ENCODE results near the gene LGALS9.
"Not testable (repeated sequence)": the region's sequence is repeated elsewhere in the genome, so short reads cannot be mapped to it uniquely, and the experiment has no call there.

LGALS9 gene

DNA sequence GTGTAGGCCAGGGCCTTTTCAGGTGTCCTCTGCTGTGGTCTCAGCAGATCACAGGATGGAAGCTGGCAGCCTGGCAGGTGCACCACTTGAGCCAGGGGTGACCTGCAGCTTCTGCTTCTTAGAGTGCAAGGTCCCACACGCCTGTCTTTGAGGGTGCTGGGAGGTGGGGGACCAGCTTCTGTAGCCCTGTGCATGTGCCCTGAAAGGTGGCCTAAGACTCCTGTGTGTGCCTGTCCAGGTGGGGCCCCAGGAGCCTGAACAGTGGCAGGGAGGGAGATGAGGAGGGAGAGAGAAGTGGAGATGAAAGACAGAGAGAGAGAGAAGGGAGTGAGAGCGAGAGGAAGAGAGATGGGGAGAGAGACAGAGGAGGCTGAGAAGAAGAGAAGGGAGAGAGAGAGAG lies 46.2 kb downstream of the LGALS9 start:
- no peak for DNase-seq

DNA sequence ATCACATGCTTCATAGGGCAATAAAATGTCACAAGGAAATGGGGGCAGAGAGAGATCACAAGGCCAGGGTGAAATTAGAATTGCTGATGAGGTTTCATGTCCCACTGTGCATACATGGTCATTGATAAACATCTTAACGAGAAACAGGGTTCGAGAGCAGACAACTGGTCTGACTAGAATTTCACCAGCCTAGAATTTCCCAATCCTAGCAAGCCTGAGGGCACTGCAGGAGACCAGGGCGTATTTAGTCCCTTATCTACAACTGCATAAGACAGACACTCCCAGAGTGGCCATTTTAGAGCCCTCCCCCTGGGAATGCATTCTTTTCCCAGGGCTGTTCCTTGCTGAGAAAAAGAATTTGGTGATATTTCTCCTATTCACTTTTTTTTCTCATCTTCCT lies 55.3 kb downstream of the LGALS9 start:
- not testable (repeated sequence) for DNase-seq

DNA sequence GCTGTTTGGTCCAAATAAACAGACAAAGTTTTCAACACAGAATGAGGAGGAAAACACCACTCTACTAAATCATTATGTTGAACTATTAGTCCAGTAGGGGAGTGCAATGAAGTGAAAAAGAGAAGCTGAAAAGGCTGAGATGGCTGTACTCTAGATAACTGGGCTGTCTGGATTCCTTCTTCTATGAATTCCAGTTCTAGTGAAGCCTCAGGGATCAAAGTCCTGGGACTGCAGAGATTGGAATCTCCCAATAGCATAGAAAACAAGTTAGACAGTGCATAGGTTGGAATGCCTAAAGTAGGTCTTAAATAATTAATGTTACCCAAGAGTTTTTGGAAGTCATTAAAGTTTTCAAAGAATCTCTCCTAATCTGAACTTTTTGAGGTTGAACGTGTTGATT lies 59.9 kb downstream of the LGALS9 start:
- DNase-seq, result no peak

DNA sequence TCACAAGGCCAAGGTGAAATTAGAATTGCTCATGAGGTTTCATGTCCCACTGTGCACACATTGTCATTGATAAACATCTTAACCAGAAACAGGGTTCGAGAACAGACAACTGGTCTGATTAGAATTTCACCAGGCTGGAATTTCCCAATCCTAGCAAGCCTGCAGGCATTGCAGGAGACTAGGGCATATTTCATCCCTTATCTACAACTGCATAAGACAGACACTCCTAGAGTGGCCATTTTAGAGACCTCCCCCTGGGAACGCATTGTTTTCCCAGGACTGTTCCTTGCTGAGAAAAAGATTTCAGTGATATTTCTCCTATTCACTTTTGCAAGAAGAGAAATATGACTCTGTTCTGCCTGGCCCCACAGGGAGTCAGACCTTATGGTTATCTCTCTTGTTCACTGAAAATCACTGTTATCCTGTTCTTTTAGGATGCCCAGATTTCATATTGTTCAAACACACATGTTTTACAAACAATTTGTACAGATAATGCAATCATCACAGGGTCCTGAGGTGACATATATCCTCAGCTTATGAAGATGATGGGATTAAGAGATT lies 64.3 kb downstream of the LGALS9 start:
- not testable (repeated sequence) for DNase-seq

All from hypothalamus (tissue), 51 donors.